HepG2 (cell line): ENCODE data around the gene ARMC5. TPM values are rescaled to one million over a fixed set of nuclear protein-coding genes. Genes with fewer than 3 reads are reported as not detected.

Source experiments
- EHMT2 ChIP-seq: fragments of 200-600 bp; sonication (generic); IDR thresholded peaks from 2 replicates; pipeline ENCODE4 v1.7.0; 2017; ENCODE audit warnings: antibody characterized with exemption, low read depth, low read length, borderline replicate concordance
- ETV5 ChIP-seq: IDR thresholded peaks from 2 replicates; pipeline ENCODE4 v1.6.1; 2018; ENCODE audit warnings: missing biosample characterization, missing genetic modification reagents, inconsistent platforms, borderline replicate concordance
- FOXM1 ChIP-seq: sonication (generic); formaldehyde crosslinking; IDR thresholded peaks from 2 replicates; pipeline ENCODE4 v1.5.0; 2020; ENCODE audit warnings: missing genetic modification reagents
- NAIF1 ChIP-seq: sonication (generic); formaldehyde crosslinking; IDR thresholded peaks from 2 replicates; pipeline ENCODE4 v1.5.0; 2020; ENCODE audit warnings: mild to moderate bottlenecking, missing genetic modification reagents, borderline replicate concordance
- NFE2L2 ChIP-seq: fragments of 150-350 bp; IDR thresholded peaks from 2 replicates; pipeline ENCODE4 v1.6.1; 2014; ENCODE audit warnings: low read length
- SAP130 ChIP-seq: IDR thresholded peaks from 2 replicates; pipeline ENCODE4 v1.6.1; 2016; ENCODE audit warnings: low read depth
- SIN3A ChIP-seq: IDR thresholded peaks from 2 replicates; pipeline ENCODE4 v1.6.1; 2011; ENCODE audit warnings: low read depth, mild to moderate bottlenecking, control low read depth, low read length, borderline replicate concordance
- SSRP1 ChIP-seq: IDR thresholded peaks from 2 replicates; pipeline ENCODE4 v1.6.1; 2016; ENCODE audit warnings: control low read depth
- ZFX ChIP-seq: sonication (generic); formaldehyde crosslinking; IDR thresholded peaks from 2 replicates; pipeline ENCODE4 v1.4.0; 2020; ENCODE audit warnings: mild to moderate bottlenecking, low read depth, missing genetic modification reagents, moderate library complexity
- ZNF761 ChIP-seq: sonication (generic); formaldehyde crosslinking; conservative IDR thresholded peaks from 2 replicates; pipeline ENCODE4 v1.4.0; 2020; ENCODE audit warnings: mild to moderate bottlenecking, missing genetic modification reagents
- polyA plus RNA-seq, 8 experiments: library from polyadenylated mRNA; depleted of rRNA in 3 of 8; stranded (reverse) in 7 of 8; unstranded in 1 of 8; fragments of >200 nt; fragmentation: Illumina TruSeq in 4 of 8; extraction: Trizol in 4 of 8; gene quantifications; 2 replicates each; pipeline versions ENCODE4 v1.2.1 to v1.2.3, GENCODE V29; 2011 to 2016; ENCODE audit warnings: low read depth in 4 of 8, missing spikeins in 1 of 8, mixed read lengths in 1 of 8; ENCODE audit not compliant: insufficient read depth in 1 of 8
- total RNA-seq, 5 experiments: library from RNA; depleted of rRNA; stranded (reverse); fragments of >200 nt; fragmentation: Illumina TruSeq; extraction: Trizol; gene quantifications; 2 replicates each; pipeline ENCODE4 v1.2.3, GENCODE V29; 2016; ENCODE audit warnings: low read depth in 1 of 5
- TF ChIP-seq, protein P1 (sequence below): sonication (generic); formaldehyde crosslinking; IDR thresholded peaks from 2 replicates; pipeline ENCODE4 v1.9.0; 2021; ENCODE audit warnings: missing genetic modification reagents, mild to moderate bottlenecking, borderline replicate concordance
- TF ChIP-seq, protein P2 (sequence below): sonication (generic); formaldehyde crosslinking; IDR thresholded peaks from 2 replicates; pipeline ENCODE4 v1.8.0; 2022; ENCODE audit warnings: mild to moderate bottlenecking, missing genetic modification reagents, moderate library complexity
- TF ChIP-seq, protein P3 (sequence below): sonication (generic); formaldehyde crosslinking; IDR thresholded peaks from 2 replicates; pipeline ENCODE4 v1.4.0; 2020; ENCODE audit warnings: mild to moderate bottlenecking, missing genetic modification reagents, borderline replicate concordance
- TF ChIP-seq, protein P4 (sequence below): sonication (generic); formaldehyde crosslinking; IDR thresholded peaks from 2 replicates; pipeline ENCODE4 v1.8.0; 2022; ENCODE audit warnings: missing genetic modification reagents, mild to moderate bottlenecking, inconsistent platforms, borderline replicate concordance
- TF ChIP-seq, protein P5 (sequence below): sonication (generic); formaldehyde crosslinking; IDR thresholded peaks from 2 replicates; pipeline ENCODE4 v1.4.0; 2020; ENCODE audit warnings: missing genetic modification reagents, borderline replicate concordance
- TF ChIP-seq, protein P6 (sequence below): sonication (generic); formaldehyde crosslinking; IDR thresholded peaks from 2 replicates; pipeline ENCODE4 v1.4.0; 2020; ENCODE audit warnings: missing genetic modification reagents

ARMC5 gene
- total and polyA plus RNA-seq, 2 of the 13 experiments (the other 11 are each of a cell fraction or from before 2014, with no cell fraction given): 10.8 to 22.3 TPM

DNA sequence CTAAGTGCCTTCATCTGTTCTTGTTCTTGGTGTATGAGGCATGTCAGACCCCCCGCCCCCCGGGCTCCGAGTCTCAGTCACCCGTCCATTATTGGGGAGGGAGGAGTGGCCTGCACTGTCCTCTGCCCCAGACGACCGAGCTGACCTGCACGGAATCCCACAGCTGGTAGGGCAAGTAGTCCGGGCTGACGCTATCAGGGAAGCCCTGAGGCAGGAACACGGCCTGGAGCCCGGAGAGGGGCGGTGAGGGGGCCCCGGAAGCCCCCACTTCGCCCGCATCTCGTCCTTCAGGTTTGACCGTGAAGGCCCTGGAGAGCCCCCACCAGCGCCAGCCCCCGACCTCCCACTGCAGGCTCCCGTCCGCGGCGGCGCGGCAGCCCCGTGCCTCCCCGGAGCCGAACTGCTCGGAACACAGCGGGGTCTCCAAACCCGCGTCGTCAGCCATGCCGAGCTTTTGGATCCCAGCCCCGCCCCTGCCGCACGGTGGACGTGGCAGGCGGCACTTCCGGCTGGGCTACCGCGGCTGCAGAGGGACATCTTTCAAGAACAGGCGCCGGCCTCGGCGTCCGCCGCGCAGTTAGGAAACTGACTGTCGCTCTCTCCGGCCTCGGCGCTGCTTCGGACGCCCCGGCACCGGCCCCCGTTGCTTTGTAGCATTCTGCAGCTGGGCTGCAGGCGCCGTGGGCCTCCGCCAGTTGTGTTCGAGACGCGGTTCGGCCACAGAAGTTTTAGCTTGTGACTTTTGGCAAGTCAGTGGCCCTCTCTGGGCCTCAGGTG lies 48.8 kb downstream of the ARMC5 start, which contains the start of gene RUSF1 (continued):
- TF ChIP-seq, protein P1, sequence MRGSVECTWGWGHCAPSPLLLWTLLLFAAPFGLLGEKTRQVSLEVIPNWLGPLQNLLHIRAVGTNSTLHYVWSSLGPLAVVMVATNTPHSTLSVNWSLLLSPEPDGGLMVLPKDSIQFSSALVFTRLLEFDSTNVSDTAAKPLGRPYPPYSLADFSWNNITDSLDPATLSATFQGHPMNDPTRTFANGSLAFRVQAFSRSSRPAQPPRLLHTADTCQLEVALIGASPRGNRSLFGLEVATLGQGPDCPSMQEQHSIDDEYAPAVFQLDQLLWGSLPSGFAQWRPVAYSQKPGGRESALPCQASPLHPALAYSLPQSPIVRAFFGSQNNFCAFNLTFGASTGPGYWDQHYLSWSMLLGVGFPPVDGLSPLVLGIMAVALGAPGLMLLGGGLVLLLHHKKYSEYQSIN (CRISPR knock-in tag): no peak
- TF ChIP-seq ETV5 (peak; percentile 96), EHMT2 (no peak), ZFX (CRISPR knock-in tag) (peak; percentile 99), NAIF1 (peak; percentile 81), SIN3A (peak; percentile 85), ZNF761 (CRISPR knock-in tag) (peak; percentile 73; the same call in 1 of the 2 replicates), SSRP1 (CRISPR knock-in tag) (no peak; the same call in 1 of the 2 replicates), NFE2L2 (no peak), SAP130 (CRISPR knock-in tag) (peak; percentile 96), FOXM1 (no peak)
- TF ChIP-seq, protein P2, sequence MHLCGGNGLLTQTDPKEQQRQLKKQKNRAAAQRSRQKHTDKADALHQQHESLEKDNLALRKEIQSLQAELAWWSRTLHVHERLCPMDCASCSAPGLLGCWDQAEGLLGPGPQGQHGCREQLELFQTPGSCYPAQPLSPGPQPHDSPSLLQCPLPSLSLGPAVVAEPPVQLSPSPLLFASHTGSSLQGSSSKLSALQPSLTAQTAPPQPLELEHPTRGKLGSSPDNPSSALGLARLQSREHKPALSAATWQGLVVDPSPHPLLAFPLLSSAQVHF (CRISPR knock-in tag): peak; percentile 88; the same call in 1 of the 2 replicates
- TF ChIP-seq, protein P3, sequence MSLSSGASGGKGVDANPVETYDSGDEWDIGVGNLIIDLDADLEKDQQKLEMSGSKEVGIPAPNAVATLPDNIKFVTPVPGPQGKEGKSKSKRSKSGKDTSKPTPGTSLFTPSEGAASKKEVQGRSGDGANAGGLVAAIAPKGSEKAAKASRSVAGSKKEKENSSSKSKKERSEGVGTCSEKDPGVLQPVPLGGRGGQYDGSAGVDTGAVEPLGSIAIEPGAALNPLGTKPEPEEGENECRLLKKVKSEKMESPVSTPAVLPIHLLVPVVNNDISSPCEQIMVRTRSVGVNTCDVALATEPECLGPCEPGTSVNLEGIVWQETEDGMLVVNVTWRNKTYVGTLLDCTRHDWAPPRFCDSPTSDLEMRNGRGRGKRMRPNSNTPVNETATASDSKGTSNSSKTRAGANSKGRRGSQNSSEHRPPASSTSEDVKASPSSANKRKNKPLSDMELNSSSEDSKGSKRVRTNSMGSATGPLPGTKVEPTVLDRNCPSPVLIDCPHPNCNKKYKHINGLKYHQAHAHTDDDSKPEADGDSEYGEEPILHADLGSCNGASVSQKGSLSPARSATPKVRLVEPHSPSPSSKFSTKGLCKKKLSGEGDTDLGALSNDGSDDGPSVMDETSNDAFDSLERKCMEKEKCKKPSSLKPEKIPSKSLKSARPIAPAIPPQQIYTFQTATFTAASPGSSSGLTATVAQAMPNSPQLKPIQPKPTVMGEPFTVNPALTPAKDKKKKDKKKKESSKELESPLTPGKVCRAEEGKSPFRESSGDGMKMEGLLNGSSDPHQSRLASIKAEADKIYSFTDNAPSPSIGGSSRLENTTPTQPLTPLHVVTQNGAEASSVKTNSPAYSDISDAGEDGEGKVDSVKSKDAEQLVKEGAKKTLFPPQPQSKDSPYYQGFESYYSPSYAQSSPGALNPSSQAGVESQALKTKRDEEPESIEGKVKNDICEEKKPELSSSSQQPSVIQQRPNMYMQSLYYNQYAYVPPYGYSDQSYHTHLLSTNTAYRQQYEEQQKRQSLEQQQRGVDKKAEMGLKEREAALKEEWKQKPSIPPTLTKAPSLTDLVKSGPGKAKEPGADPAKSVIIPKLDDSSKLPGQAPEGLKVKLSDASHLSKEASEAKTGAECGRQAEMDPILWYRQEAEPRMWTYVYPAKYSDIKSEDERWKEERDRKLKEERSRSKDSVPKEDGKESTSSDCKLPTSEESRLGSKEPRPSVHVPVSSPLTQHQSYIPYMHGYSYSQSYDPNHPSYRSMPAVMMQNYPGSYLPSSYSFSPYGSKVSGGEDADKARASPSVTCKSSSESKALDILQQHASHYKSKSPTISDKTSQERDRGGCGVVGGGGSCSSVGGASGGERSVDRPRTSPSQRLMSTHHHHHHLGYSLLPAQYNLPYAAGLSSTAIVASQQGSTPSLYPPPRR (CRISPR knock-in tag): peak; percentile 58
- TF ChIP-seq, protein P4, sequence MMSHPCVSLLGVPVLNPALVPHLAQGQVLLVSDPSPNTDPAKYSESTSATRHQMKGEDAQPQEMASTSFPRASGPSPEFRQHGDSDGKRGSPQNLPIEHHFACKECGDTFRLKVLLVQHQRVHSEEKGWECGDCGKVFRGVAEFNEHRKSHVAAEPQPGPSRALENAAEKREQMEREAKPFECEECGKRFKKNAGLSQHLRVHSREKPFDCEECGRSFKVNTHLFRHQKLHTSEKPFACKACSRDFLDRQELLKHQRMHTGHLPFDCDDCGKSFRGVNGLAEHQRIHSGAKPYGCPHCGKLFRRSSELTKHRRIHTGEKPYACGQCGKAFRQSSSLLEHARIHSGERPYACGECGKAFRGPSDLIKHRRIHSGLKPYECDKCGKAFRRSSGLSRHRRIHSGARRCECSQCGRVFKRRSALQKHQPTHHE (CRISPR knock-in tag): peak; percentile 81; the same call in 1 of the 2 replicates
- TF ChIP-seq, protein P5, sequence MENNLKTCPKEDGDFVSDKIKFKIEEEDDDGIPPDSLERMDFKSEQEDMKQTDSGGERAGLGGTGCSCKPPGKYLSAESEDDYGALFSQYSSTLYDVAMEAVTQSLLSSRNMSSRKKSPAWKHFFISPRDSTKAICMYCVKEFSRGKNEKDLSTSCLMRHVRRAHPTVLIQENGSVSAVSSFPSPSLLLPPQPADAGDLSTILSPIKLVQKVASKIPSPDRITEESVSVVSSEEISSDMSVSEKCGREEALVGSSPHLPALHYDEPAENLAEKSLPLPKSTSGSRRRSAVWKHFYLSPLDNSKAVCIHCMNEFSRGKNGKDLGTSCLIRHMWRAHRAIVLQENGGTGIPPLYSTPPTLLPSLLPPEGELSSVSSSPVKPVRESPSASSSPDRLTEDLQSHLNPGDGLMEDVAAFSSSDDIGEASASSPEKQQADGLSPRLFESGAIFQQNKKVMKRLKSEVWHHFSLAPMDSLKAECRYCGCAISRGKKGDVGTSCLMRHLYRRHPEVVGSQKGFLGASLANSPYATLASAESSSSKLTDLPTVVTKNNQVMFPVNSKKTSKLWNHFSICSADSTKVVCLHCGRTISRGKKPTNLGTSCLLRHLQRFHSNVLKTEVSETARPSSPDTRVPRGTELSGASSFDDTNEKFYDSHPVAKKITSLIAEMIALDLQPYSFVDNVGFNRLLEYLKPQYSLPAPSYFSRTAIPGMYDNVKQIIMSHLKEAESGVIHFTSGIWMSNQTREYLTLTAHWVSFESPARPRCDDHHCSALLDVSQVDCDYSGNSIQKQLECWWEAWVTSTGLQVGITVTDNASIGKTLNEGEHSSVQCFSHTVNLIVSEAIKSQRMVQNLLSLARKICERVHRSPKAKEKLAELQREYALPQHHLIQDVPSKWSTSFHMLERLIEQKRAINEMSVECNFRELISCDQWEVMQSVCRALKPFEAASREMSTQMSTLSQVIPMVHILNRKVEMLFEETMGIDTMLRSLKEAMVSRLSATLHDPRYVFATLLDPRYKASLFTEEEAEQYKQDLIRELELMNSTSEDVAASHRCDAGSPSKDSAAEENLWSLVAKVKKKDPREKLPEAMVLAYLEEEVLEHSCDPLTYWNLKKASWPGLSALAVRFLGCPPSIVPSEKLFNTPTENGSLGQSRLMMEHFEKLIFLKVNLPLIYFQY (CRISPR knock-in tag): peak; percentile 73
- TF ChIP-seq, protein P6, sequence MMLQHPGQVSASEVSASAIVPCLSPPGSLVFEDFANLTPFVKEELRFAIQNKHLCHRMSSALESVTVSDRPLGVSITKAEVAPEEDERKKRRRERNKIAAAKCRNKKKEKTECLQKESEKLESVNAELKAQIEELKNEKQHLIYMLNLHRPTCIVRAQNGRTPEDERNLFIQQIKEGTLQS (CRISPR knock-in tag): peak; percentile 51; the same call in 1 of the 2 replicates
